Testis (tissue), 2 donors: Measurements from ENCODE around the gene FOXO1.

ENCODE experiments used
- CTCF ChIP-seq, 3 experiments: fragments of 450-650 bp in 2 of 3; fragments of 200-600 bp in 1 of 3; sonication (generic) in 1 of 3; IDR thresholded peaks; one replicate each; pipeline ENCODE4 v1.5.1; 2016 to 2019; ENCODE audit warnings: antibody characterized with exemption in 3 of 3, mild to moderate bottlenecking in 2 of 3, moderate library complexity in 1 of 3
- POLR2A ChIP-seq: fragments of 450-650 bp; IDR thresholded peaks from one replicate; pipeline ENCODE4 v1.6.1; 2017; ENCODE audit warnings: antibody characterized with exemption, mild to moderate bottlenecking, moderate library complexity

DNA sequence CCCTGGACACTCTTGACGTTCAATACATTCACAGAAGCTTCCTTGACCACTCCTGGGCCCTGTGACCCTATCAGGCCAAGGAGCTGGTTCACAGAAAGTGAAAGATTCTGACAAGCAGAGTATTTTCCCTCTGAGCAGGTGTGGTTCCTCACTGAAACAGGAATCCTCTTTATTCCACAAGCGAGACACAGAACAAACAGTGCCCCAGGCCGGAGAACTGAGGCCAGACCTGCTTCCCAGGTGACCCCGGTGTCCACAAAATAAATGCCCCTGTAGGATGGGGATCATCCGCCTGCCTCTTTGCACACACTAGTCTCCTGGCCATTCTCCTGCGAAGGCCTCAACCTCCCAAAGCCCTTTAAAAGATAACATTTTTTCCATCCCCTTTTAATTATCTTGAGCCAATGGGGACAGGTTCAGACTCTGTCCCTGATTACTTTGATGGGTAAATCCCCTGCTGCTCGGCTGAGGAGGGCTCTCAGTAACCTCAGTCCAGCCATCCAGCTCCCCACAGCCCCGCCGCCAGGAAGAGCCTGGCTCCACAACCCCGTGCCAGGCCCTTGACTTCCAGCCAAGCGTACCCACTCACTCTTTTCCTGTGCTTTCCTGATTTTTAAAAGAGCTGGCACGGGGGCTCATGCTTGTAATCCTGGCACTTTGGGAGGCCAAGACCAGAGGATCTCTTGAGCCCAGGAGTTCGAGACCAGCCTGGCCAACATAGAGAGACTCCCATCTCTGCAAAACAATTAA is 129.1 kb downstream of the FOXO1 start:
- TF ChIP-seq CTCF (IDR thresholded peaks at IDR 0.05) (no peak), POLR2A (no peak)
